Measurements from ENCODE around the gene SEPTIN11.
A peak's percentile ranks its signal among the peaks of the same experiment; 100 is the strongest.

The SEPTIN11 gene

DNA sequence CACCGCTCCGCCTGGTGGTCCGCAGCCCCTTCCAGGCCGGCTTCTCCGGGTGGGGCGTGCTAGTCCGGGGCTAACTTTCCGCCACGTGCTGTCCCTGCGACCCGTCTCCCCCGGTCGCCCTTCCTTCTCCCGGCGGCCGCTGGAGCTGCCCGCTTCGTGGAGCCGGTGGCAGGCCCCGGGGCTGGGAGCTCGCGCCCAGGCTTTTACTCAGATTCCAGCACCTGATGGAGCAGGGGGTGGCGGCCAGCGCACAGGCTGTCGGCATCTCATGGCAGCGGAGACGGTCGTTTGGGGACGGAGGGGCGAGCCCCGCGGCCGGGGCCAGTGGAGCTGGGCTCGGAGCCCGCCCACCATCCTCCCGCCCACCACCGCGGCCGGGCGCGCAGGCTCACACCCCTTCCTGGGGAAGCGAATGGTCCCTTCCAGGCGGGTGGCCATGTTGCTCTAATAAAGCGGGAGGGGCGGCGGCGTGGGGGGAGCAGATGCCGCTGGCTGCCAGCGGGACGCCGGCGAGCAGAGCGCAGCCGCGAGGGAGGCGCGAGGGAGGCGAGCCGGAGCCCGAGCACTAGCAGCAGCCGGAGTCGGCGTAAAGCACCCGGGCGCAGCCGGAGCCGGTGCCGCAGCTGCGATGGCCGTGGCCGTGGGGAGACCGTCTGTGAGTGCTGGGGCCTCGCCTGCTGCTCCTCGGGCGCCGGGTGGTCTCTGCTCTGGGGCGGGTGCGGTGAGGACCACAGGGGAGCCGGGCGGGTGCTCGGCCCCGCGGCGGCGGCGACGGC is at the start of gene SEPTIN11:
Gene SEPTIN11 (plus strand): TSS at position 477 of the 776 bp plus-strand sequence. CDS start 152 bp downstream, at position 629.
- DNase-seq (ENCODE audit: low spot score), result peak; percentile 94

DNA sequence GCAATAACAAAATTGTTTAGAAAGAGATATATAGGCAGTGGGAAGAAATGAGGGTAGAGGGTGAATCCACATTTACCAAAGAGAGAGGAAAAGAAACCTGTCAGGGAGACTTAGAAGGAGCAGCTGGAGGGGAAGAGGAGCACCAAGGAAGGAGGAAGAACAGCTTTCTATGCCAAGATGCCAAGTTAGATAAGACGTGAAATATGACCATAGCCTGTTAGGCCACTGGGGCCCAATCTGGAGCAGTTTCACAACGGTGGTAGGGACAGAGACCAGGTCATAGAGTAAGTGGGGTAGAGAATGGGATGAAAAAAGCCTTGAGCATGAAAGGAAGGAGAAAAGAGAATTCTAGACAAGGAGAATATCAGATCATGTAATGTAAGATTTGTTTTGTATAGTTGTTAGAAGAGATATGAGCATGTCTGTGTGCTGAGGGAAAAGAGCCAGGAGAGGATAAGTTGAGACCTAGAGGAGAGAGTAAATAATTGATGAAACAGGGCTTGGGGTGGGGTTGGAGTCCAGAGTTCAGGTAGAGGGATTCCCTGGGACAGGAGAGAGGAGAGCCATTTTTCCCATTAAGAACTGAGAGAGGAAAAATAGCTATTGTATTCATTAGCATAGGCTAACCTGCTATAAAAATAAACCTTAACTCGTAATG is 47.2 kb upstream of the SEPTIN11 start:
- no peak for DNase-seq (ENCODE audit: low spot score)

DNA sequence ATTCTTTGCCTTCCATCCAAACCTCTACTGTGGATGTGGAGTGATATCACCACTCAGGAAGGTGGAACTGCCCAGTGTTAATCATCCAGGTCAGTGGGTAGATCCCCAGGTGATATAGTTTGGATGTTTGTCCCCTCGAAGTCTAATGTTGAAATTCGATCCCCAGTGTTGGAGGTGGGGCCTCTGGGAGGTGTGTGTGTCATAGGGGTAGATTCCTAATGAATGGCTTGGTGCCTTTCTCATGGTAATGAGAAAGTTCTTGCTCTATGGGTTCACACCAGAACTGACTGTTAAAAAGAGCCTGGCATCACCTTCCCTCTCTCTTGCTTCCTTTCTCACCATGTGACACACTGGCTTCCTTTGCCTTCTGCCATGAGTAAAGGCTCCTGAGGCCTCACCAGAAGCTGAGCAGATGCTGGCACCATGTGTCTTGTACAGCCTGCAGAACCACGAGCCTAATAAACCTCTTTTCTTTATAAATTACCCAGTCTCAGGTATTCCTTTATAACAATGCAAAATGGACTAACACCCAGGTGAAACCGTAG is 44.8 kb upstream of the SEPTIN11 start:
- DNase-seq (ENCODE audit: low spot score), result no peak

DNA sequence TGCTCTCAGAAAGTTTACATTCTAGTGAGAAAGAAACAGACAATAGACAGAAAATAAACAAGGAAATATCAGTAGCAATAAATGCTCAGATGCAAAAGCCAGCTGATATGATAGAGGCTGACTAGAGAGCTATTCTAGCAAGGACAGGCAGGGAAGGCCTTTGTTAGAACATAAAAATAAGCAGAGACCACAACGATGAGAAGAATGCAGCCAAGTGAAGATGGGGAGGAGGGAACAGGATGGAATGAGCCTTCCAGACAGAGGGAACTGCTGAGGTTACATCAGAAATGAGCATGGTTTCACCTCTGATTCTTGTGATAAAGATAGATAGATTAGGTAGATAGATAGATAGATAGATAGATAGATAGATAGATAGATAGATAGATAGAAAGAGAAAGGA is 44.0 kb upstream of the SEPTIN11 start:
- no peak for DNase-seq (ENCODE audit: low spot score)

DNA sequence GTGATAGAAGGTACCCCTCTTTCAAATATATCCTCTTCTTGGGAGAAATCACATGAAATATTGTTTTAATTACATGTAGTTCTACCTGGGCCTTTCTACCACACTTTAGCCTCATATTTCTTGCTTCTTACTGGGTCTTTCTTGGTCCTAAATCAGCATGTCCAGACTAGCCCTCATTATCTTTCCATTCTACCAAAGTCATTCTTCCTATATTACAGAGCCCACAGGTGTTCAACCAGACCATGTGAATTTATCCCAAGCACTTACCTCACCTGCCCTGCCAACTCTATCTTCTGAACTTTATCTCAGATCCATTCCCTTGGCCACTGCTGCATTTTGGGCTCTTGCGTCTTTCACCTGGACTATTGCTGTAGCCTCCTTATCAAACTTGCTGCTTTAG is 39.8 kb upstream of the SEPTIN11 start:
- DNase-seq (ENCODE audit: low spot score), result no peak

DNA sequence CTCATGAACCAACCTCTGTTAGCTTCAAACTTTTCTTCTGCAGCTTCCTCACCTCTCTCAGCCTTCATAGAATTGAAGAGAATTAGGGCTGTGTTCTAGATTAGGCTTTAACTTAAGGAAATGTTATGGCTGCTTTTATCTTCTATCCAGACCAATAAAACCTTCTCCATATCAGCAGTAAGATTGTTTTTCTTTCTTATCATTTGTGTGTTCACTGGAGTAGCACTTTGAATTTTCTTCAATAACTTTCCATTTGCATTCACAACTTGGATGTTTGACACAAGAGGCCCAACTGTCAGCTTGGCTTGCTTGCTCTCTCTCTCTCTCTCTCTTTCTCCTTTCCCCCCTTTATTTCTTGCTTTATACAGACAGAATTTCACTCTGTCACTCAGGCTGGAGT is 28.8 kb upstream of the SEPTIN11 start:
- no peak for DNase-seq (ENCODE audit: low spot score)

DNA sequence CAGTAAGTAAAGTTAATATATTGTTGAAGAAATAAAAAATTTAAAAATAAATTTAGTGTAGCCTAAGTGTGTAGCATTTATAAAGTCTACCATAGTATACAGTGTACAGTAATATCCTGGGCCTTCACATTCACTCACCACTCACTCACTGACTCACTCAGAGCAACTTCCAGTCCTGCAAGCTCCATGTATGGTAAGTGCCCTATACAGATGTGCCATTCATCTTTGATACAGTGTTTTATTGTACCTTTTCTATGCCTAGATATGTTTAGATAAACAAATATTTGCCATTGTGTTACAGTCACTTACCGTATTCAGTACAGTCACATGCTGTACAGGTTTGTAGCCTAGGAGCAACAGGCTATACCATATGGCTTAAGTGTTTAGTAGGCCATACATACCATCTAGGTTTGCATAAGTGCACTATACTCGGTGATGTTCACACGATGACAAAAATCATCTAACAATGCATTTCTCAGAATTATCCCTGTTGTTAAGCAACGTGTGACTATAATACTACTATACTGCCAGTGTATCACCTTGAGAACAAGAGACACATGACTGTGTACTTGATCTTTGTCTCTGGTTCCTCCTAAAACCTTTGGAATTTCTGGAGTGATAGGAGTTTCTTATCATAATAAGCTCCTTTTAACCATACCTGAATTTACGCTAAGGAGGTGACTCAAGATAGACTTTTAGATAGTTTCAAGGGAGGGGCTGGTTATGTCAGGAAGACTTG is 25.8 kb upstream of the SEPTIN11 start:
- DNase-seq (ENCODE audit: low spot score), result no peak

DNA sequence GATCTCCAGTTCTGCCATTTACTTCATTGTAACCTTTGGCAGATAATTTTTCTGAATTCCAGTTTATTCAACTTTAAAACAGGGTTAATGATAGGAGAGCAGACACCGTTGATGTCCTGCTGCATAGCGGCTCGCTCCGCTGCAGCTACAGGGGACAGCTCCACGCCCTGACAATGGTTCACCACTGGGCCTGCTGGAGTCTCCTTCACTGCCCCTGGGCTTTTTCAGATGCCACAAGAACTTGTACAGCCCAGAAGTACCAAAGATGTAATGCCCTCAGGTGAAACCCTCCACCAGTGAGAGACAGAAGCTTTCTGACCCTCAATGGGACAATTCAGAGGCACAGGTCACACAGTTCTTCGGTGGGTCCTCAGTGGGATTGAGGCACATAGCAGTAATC is 22.7 kb upstream of the SEPTIN11 start:
- no peak for DNase-seq (ENCODE audit: low spot score)

DNA sequence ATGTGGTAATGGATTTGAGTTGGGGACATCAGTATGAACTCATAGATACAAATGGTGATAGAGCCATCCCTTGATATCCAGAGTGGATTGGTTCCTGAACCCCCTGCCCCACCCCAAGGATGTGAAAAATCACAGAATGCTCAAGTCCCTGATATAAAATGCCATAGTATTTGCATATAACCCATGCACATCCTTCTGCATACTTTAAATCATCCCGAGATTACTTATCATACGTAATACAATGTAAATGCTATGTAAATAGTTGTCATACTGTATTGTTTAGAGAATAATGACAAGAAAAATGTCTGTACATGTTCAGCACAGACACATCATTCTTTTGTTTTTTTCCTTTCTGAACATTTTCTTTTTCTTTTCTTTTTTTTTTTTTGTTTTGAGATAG is 18.9 kb upstream of the SEPTIN11 start:
- DNase-seq (ENCODE audit: low spot score), result no peak

DNA sequence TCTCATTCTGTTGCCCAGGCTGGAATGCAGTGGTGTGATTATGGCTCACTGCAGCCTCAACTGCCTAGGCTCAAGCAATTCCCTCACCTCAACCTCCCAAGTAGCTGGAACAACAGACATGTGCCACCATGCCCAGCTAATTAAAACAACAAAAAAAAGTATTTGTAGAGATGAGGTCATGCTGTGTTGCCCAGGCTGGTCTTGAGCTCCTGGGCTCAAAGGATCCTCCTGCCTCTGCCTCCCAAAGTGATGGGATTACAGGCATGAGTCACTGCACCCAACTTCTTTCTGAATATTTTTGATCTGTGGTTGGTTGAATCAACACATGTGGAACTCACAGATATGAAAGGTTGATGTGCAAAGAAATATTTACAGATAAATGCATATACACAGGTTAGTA is 18.5 kb upstream of the SEPTIN11 start:
- DNase-seq (ENCODE audit: low spot score), result no peak

DNA sequence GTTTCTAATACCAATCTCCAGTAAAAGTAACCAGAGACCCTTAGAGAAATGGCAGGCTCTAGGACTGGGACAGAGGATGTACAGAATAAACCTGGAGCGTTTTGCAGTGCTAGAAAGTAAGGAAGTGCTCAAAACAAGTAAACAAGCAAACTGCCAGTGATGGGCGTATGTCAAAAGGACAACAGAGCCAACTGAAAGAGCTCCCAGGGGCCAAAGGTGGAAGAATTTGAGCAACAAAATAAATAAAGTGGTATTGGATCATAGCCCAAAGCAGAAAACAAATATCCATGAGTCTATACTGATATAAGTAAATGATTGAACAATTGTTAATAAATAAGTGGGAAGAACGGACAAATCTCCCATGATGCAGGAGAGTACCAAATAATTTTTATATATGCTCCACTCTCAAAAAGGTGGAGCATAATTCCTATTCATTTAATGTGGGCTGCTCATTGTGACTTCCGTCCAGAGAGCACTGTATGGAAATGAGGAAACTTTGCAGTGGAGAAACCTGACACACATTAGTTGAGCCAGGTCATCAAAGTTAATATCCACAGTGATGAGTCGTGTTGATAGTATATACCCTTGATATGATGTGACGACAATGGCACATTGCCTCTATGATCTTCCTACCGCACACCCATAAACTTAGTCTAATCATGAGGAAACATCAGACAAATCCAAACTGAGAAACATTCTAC is 17.8 kb upstream of the SEPTIN11 start:
- no peak for DNase-seq (ENCODE audit: low spot score)

DNA sequence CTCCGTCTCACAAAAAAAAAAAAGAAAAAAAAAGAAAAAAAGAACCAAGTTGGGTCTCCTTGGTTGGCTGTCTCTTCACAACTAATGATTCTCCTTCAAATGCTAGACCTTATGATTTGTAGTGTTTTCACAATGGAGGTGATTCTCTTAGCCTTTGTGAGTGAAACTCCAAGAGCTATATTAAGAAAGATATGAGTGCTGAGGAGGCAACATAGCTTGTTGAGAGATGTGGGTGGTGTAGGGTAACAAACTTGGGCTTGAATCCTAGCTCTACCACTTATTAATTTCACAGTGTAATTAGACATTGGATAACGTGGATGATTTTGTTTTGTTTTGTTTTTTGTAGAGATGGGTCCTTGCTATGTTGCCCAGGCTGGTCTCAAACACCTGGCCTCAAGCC is 10.4 kb upstream of the SEPTIN11 start:
- no peak for DNase-seq (ENCODE audit: low spot score)

DNA sequence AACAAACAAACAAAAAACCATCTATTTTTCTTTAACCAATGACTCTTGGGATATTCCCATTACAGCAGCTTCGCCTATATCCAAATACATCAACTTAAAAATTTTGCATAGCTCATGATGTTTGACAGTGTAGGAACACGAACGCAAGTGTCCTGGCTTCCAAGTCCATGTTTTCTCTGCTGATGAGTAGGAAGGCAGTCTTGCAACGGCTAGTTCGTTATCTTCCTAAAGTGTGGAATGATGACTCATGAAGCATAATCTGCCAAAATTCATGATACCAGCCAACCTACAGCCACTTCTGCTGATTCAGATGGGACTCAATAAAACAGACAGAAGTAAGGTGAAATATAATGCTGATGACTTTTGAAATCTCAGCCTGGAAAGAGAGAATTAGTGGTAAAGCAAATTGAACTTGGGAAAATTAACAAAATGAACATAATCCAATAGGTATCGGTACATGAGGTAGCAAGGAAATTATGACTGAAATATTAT is 6.4 kb upstream of the SEPTIN11 start:
- no peak for DNase-seq (ENCODE audit: low spot score)

DNA sequence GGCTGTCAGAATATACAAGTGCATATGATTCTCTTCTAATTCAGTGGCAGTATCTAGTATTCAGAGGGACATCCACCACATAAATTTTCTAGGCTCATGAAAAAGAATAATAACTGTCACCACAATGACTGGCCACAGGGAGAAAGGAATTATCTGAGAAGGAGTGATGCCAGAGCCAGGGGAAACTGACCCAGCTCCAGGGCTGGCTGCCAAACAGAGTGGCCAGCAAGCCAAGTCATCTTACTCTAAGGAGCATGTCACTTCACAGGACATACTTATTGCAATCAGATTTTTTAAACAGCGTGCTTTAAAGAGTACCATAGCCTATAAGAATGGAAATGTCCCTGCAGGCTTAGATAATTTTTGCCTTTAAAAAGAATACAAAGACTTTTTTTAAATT is 5.8 kb upstream of the SEPTIN11 start:
- no peak for DNase-seq (ENCODE audit: low spot score)

DNA sequence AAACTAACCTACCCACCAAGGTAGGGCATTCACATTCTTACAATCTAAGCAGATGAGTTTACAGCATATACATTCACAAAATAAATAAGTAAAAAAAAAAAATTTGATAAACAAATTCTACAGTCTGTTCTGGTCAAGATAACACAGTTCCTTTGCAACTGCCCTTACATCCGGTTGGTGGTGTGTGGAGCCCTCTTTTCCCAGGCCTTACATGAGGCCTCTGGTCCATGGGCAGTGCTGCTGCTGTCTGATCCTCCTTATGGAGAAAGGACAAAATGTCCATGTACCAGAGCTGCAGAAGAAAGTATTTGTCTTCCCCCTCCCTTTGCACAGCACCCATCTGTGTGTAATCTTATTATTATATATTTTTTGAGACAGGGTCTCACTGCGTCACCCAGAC is 2.2 kb upstream of the SEPTIN11 start:
- DNase-seq (ENCODE audit: low spot score), result no peak

DNA sequence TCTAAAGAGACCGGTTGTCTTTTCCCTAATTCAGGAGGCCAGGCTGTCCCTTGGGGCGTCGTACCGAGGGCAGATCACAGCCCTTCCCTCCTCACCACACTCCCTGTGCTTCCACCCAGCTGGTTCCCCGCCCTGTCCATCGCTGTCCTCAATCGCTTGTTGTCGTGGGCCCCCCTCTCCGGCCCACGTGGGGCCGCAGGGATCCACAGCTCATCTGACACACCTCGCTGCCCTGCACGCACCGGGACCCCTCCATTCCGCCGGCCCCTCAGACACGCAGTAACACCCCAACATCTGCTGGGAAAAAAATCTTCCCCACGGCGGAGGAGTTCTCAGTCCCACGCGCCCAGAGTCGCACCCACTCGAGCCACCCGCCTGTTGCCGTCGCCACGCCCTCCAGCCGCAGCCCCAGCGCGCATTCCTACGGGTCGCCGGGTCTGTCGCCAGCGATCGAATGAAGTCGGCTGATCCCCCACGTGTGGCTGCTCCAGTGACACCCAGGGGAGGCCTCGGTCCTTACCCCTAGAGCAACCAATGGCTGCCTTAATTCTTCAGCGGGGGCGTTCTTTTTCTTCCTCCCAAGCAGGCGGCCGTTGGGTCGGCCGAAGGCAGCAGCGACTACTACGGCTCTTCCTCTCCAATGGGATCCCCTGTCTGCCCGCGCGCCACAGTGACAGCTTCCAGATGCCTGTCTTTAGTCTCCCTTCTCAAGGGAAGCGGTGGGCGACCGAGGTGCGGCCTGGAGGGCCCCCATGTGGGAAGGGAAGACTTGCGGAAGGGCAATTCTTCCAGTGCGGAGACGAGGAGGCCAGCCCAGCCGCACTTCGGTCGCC is 893 bp upstream of the SEPTIN11 start:
- peak; percentile 90 for DNase-seq (ENCODE audit: low spot score)

DNA sequence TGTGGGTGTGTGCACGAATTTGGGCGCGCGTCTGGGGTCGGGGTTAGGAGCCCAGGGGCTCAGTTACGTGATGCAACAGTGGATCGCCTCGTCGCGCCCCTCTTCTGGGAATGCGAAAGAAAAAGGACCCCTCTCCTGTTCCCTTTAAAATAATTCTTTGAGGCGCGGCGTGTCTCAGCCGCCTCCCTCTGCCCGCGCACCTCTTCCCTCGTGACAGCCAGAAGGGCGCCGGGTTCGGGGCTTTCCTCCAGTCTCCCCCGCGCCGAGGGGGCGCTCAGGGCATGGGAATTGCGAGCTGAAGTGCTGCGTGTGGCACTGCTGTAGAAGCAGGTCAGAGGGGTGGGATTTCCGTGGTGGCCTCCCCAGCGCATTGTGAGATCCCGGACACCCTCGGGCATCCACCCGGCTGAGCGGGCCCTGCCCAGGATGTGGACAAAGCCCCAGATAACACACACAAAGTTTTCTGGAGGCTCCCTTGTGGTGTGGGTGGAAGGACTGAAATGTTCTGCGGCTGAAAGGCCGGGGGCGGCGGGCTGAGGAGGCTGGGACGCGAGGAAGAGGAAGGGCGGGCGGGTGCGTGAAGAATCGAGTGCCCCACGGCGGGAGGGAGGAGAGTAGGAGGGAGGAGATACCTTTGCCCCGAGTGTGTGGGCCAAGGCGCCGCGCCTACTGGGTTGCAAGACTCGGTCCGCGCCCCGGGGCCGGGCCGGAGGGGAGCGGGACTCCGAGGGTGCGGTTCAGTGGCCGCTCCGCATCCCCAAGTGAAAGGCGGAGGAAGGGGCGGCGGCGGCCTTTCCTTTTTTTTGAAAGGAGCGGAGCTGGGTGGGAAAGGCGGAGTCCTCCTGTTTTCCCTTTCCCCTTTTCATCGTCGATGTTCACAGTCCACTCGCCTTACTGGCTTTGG is 752 bp downstream of the SEPTIN11 start:
- peak; percentile 67 for DNase-seq (ENCODE audit: low spot score)

DNA sequence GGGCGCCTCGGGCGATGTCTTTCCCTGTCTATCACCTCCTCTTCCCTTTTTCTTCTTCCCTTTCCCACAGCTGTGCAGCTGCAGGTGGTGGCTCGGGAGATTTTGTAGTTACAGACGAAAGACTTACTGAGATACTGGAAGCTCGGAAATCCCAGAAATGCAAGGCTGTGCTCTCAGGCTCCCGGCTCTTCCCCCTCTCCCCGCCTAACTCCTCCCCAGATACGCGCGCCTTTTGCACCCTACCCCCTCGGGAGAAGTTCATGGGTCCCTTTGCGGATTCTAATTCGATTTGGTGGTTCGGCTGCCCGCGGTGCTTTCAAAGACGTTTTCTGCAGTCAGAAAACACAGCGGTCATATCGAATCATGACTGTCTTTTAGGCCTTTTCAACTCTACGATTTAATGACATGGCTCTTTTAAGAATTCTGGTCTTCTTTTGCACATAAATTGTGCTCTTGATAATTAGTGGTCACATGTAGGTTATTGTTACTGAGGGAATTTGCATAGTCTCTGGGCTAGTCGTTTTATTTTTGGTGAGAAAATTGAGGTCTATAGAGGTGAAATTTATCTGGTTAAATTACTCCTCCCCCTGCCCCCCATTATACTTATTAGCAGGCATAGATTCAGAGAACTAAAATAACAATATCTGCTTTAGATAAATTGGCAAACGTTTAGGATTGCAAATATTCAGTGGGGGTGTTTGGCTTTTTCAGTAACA is 1.6 kb downstream of the SEPTIN11 start:
- DNase-seq (ENCODE audit: low spot score), result peak; percentile 65

DNA sequence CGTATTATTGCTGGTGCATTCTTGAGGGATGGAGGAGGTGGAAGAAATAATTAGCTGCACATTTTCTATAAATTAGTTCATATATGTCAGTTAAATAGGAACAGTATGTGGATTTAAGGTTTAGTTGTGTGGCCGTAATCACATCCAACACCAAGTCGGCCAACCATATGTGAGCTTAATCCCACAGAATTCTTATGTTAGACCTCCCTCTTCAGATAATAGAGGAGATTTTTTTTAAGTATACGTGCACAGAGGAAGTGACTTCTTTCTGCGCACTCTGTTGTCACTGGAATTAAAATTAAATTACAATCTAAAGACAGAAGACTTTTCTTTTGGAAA is 2.1 kb downstream of the SEPTIN11 start:
- DNase-seq (ENCODE audit: low spot score), result no peak

All from D341Med (cell line).